ENCODE results near the gene PCSK5. TPM values are rescaled to one million over a fixed set of nuclear protein-coding genes. Genes with fewer than 3 reads are reported as not detected.

PCSK5 gene
- total RNA-seq, 1 donor from 2014 or later: 16.5 TPM

DNA sequence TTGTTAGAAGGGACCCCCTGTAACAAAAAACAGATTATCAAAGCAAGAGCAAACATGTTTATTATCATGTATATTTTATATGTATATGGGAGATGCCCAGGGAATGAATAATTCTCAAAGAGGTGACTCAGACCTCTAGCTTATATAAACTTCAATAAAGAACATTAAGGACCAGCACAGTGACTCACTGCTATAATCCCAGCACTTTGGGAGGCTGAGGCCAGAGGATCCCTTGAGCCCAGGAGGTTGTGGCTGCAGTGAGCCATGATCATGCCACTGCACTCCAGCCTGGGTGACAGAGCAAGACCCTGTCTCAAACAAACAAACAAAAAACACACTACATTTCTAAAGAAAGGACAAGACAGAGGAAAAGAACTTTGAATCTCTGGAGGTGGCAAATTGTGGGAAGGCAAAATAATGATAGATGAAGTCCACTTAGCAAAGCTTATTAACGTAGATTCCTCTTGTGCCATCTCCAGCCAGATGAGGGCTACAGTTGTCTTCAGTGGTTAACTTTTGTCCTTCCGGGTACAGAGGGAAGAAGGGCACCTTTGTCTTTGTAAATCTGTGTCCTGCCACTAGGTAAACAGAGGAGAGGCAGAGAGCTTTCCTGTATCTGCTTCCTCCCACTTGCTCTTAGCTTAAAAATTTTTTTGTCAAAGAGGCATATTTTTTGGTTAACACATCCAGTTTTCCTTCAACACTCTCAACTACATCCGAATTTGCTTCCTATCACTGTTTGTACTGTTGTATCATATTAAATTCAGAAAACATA, 511.3 kb downstream of the PCSK5 start:
- DNase-seq: no peak

- DNase-seq: no peak
These were observed 512.9 kb downstream of the PCSK5 start for GRCh38 chr9:76403352-76403751.

DNA sequence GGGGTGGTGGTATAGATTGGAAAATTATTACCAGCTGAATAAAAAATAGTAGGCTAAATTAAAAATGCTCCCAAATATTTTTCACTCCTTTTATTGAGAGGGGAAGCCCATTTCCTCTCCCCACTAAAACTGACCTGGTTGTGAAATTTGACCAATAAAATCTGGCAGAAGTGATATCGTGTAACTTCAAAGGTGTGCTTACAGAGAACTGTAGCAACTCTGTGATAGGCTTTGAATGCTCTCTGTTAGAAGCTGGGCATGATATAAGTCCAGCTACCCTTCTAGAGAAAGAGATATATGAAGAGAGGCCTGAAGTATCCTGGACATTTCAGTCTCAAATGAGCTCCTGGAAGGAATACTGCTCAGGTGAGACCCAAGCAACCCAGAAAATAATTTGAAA, 513.9 kb downstream of the PCSK5 start:
- no peak for DNase-seq

DNA sequence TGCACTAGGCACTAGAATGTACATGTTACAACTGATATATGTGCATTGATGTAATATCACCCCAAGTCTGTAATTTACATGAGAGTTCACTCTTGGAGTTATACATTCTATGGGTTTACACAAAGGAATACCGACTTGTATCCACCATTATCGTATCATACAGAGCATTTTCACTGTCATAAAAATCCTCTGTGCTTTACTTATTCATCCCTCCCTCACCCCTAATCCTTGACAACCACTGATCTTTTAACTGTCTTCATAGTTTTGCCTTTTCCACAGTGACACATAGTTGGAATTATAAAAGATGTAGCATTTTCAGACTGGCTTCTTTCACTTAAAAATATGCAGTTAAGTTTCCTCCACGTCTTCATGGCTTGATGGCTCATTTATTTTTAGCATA, 514.9 kb downstream of the PCSK5 start:
- no peak for DNase-seq

DNA sequence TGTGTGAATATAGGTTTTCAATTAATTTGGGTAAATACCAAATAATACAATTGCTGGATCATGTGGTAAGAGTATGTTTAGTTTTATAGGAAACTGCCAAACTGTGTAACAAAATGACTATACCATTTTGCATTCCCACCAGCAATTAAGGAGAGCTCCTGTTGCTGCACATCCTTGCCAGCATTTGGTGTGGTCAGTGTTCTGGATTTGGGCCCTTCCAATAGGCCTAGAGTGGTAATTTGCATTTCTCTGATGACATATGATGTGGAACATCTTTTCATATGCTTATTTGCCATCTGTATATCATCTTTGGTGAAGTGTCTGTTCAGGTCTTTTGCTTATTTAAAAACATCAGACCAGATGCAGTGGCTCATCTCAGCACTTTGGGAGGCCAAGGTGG, 515.4 kb downstream of the PCSK5 start:
- no peak for DNase-seq

Data from occipital lobe (tissue), 2 donors.